NCI-H1930 (cell line): Measurements from ENCODE around the gene NARS2.

Experiments used
- DNase-seq, 2 experiments: peaks; one replicate each; lab custom pipeline; 2025; lab: John Stamatoyannopoulos, UW

The NARS2 gene

DNA sequence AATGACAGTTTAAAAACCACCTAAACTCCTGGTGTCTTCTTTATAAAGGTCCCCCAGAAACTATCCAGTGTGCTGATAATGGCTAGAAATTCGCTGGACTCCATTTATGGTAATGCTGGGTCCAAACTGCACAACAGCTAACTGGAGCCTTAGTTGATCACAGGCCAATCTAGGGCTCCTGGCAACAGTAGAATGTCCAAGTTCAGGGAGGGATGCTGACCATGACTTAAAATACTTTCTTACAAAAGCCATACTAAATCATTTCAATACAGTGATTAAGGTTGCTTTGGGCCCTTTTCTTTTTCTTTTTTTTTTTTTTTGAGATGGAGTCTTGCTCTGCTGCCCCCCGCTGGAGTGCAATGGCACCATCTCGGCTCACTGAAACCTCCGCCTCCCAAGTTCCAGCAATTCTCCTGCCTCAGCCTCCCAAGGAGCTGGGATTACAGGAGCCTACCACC is 142.6 kb downstream of the NARS2 start:
- DNase-seq = no peak

DNA sequence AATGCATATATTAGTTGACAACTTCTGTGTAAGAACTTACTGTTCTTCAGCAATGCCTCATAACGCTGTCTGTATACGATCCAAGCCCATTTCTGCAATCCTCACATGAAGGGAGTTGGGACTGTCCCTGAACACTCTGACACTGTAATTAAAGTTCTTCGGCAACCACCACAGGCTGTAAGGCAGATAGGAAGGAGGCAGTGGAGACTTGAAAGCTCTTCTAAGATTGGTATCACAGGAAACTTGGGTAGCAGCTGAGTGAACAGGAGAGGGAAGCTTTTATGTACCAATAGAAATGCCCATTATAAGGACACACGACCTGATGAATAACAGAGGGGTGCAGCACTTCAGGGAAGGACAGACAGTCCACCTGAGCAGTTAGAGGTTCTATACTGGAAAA is 145.0 kb downstream of the NARS2 start:
- no peak for DNase-seq

DNA sequence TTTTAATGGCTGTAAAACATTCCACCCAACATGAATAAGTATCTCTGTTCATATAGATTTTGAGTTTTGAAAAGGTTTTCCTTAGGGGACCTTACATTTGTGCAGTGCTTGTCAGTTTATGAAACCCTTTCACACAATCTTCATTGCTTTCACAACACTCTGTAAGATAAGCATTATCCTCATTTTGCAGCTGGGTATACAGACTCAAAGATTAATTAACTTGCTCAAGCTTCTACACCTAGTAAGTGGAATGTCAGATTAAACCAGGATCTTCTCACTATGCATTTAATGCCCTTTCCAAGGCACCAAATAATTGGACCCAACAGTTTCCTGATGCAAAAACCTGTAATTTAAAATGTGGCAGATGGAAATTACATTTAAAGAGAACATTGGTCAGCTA is 145.5 kb downstream of the NARS2 start:
- no peak for DNase-seq

DNA sequence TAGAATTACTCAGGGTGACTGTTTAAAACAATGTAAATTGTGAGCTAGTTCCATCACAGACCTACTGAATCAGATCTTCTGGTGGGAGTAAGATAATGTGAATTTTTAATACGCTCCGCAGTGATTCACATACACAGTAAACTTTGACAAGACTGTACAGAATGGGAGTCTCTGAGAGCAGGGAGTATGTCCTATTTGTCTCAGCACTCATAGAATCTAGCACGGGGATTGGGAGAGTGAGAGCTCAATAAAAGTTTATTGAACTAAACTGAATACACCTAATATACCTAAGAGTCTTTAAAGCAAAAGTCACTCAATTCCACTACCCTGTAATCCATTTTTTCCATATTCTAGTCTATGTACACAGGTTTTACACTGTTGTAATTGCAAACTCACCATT is 145.9 kb downstream of the NARS2 start:
- DNase-seq = no peak

DNA sequence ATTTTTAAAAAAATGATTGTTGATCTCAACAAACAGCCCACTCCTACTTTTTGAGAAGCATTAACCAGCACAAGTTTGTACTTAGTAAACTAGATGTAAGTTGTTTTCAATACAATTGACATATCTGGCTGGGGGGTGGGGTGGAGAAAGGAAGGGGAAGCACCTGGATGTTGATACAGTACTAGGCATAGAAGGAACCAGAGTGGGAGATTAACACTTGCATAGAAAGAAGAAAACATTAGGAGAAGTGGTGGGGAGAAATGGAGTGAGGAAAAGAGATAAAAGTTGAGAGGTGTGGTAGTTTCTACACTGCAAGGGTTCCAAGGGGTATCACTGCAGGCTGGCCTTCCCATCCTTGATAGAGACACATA is 146.4 kb downstream of the NARS2 start:
- no peak for DNase-seq

DNA sequence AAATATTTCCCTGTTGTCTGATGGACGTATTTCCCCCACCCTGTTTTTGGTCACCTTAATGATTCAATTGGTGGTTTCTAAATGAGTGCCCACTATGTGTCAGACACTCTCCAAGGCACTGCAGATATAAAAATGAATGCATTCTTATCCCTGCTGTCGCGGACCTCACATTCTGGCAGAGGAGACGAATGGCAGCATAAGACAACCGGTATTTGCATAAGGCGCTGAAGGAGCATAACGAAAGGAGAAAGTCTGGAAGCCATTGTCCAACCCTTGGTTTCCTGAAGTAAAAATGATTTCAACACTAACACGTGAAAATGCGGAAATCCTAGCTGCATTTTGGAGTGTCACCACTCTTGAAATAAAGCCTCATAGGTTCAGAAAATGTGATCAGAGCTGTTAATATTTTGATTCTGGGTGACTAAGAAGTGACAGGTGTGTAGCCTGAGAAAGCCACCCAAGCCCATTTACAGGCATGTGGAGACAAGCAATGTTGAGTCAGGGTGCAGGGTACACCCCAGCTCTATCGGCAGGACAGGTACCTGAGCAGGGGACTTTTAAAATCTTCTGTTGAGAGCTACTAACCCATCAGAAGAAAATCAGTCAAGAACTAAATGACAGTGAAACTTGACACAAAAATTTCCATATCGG is 146.9 kb downstream of the NARS2 start:
- no peak for DNase-seq

DNA sequence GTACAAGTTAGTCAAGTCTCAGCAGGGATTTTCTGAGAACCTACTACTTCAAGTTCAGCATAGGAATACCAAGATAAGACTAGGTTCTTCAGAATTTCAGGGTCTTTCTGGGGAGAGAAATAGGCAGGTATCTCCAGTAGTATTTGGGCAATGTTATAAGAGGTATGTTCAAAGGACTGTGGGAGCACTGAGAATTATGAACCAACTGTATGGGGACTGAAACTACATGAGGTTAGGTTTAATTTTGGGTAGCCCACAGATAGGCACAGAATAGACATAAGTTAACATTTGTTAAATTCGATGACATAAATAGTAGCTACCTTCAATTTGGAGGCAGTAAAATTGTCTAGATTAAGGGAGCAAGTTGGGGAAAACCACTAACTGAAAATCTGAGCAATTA is 147.8 kb downstream of the NARS2 start:
- DNase-seq = no peak

DNA sequence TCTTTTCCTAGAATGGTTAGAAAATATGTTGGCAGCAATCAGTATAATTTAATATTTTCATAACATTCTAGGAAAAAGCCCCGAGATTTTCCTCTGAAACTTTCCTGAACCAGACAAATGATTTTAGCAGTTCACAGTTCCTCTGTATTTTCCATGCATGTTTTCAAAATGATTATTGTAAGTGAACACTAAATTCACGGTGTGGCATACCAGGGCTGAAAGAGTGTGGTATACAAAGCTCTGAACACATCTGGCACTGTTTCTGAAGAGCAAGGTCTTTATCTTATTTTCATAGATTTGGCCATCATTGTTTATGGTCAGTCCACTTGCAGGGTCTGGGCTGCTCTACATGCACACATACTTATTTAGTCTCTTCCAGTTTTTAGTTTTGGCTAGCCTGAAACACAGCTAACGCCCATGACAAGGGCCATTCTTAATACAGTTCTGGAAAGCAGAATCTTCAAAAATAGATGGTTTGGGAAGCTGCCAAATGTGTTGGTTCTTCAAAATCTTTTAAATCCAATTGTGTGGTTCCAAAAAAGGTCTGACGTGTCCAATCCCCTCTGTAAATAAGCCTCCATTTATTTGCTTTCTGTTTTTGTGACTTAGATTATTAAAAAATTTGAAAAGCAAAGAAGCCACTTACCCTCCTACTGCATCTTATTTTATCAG is 149.1 kb downstream of the NARS2 start:
- no peak for DNase-seq

DNA sequence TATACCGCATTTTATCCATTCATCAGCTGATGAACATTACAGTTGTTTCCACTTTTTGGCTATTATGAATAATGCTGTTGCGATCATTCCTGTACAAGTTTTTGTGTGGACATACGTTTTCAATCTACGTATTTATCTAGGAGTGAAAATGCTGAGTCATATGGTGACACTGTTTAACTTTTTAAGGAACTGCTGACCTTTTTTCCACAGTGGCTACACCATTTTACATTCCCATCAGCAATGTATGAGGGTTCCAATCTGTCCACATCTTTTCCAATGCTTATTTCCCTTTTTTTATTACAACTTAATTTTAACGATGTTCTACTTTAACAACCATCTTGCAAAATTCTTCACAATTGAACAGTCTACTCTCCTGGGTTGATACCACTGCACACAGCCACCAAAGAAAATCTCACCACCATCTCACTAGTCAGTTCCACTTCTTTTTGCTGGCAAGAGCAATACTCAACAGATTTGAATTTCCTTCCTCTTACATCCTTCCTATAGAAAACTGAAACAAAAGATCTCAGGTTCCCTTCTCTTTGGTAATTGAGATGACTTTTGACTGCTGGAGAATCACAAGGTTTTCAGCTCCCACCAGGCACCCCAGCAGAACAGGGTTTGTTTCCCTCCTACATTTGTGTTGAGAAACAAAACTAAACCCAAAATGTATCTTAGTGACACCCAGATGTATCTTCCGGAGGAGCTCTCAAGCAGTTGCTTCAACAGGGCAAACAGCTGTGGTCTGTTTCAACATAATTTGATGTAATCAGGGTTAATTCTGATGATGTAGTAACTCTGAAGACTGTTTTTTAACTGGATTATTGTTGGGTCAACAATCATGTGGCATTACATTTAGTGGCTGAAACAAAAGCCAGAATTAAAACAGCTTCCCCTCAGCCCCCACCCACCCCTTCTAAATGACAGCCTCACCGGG is 150.1 kb downstream of the NARS2 start:
- no peak for DNase-seq

DNA sequence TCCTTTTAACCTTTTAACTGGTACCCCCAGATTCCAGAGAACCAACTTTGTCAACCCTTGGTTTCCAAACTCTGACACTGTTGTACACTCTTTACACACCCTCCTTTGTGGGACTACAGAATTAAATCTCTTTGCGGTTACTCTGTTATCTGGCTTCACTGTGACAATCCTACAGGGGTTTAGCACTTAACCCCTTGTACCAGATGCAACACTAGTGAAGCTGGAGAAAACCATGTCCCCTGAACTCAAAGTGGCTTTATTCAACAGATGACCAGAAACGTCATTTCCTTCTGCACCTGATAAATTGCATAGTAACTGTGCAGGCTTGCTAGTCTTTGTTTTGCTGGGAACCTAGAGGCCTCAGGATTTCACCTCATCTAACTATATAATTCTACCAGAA is 151.4 kb downstream of the NARS2 start:
- no peak for DNase-seq

DNA sequence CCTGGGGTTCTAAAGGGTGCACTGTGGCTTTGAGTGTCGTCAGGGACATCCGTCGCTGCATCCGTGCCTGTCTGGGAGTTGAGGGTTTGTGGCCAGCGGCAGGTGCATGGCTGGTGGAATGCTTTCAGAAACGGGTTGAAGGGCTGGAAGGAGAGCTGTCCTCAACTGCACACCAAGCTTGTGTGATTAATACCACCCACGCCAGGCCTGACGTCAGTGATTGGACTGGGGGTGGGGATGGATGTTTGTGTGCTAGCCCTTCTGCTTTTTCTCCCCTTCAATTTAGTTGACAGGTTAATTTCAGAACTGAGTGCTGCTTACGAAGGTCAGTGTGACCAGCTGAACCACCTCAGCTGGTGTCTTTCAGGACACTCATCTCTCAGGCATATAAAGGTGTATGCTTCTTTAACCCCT is 153.9 kb downstream of the NARS2 start:
- no peak for DNase-seq

DNA sequence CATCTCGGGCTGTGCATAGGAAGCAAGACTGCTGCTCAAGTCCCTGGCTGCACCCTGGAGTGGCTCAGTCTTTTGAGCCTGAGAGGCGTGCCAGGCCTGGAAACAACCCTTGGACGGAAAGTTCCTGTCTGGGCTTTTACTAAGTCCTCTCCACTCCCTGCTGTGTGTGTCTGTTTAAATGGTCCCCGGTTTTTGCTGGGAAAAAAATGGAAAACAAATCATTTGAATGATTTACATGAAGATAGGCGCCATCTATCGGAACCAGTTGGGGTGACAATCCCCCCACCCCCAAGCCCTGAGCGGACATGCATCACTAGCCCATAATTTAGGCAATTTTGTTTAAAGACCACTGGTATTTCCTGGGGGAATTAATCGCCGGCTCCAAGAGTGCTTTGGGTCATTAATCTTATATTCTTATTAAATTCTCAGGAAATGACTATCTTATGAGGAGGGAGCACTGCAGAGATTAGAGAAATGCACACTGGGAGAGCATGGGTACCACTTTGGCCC is 154.4 kb downstream of the NARS2 start:
- DNase-seq = peak; percentile 21 to 27

DNA sequence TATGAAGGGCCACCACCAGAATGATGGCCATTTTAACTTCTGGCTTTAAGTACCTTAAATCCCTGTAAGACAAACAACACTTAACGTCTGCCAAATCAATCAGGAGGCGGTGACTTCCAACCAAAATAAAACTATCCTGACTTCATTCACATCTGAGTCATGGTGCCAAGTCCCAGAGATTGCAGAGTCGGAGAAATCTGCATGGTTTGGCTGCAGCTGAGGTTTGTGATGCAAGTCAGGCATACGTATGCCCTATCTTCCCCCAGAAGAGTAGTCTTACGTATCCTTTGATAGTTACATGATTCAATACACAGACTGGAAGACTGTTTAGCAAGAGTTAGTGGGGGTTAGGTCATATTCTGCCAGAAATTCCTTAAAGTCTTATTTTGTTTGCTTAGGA is 155.3 kb downstream of the NARS2 start:
- no peak for DNase-seq

DNA sequence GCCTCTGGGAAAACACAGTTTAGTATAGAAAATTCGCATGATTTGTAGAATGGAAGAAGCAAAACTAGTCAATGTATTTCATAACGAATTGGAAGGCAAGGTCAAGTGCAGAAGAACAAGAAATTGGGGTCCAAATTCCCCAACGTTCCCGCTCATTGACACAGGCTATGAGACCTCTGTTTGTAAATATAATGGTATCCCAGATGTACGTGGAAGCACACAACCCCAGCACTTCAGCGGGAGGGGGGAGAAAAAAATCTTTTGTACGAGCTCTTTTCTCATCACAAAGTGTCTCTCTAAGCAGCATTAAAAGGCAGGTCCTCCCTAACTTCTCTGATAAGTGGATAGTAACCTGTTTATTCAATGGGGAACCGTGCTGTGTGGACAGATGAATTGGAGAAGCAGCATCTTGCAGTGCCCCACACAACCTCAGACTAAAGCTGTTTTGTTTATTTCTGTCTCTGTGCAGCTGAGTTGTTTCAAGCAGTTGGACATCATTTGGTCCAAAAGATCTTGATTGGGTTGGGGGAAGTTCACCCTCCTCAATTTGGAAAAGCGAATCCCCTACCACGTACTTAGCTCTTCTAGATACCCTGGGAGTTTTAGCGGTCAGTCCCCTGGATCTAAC is 156.0 kb downstream of the NARS2 start:
- no peak for DNase-seq

DNA sequence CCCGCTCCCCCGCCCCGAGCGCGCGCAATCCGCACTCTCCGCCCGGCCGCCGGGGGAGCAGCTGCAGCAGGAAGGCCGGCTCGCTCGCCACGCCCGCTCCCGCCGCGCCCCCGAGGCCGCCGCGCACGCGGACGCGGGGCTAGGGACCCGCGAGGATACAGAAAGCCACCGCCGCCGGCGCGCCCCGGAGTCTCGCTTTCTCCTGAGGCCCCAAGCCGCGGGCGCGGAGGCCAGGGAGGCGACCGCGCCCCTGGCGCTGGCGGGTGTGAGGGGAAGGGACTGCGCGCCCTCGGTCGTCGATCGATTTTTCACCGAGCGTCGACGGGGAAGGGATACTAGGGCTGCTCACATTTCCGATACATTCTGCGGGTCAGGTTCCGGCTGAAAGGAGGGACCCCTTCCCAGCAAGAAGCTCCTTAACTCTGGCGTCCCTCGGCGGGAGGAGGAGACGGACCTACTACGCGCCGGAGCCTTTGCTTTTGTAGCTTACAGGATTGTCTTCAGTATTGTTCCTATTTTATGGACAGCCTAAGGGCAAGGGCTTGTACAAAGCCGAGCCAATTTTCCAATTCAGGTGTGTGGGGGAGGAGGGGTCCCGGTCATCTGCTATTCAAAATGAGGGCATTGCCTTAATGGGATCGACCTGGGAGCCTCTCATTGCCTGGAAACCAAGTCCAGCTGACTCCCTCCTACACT is 156.6 kb downstream of the NARS2 start:
- DNase-seq = peak; percentile 78 to 87

DNA sequence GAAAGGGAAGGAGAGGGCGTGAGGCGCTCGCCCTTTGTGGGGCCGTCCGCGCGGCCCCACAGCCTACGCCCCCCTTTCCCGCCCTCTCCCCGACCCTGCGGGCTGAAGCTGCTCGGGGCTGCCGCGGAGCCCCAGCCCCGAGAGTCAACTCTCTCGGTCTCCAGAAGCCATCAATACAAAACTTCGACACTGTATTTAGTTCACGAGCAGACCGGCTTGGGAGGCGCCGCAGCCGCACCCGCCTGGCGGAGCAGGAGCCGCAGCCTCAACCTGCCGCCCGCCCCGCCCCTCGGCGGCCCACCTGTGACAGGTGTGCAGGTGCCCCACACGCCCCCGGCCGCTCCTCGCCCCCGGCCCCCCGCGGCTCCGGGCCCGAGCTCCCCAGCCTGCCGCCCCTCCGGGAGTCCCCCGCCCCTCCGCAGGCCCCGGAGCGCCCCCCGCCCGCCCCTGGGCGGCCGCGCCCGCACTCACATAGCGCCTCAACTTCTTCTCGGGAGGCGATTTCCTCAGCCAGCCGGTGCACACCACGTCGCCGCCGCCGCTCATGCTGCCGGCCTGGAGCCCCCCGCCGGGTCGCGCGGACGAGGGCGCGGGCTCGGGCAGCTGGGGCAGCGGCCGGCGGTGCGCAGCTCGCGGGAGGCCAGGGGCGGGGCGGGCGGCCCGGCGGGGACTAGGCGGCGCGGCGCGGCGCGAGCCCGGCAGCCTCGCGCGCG is 157.3 kb downstream of the NARS2 start, which contains the start of gene GAB2:
TSS of gene GAB2 (minus strand) at position 646 of the 713 bp plus-strand sequence. CDS start at position 546, 100 bp downstream.
- no peak for DNase-seq

DNA sequence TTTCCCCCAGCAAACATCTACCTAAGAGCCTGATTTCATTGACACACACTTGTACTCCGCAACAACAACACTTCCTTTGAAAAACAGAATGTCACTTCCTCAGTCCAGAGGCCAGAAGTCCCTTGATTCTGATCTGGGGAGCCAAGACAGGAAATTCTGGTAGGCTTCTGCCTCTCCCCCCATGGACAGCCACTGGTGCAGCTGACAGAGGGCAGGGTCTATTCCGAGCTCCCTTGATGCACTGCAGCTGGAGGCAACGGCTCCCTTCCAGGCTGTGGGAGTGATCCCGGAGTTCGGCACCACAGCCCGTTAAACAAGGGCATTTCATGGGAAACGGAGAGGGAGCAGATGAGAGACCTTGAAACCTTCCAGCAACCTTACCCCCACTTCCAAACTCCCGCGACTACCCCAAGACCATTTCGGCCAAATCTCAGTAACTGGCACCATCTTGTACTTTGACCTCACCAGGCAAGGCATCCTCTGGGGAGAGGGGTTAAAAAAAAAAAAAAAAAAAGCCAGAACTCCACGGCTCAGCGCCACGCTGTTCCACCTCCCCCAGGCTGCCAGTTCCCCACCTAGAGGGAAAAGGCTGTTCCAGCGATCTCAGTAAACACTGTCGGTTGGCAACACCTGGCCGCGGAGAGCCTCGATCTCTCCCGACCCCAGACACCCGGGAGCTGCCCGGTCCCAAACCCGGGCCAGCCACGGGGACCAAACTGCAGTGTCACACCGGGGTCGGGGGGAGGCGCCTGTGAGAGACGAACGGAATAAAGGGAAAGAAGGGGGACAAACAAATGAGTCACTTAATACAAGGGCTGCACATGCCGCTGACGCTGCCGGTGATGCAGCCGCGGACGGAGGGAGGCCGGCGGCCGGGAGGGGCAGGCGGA is 158.1 kb downstream of the NARS2 start:
- peak; percentile 54 to 69 for DNase-seq

DNA sequence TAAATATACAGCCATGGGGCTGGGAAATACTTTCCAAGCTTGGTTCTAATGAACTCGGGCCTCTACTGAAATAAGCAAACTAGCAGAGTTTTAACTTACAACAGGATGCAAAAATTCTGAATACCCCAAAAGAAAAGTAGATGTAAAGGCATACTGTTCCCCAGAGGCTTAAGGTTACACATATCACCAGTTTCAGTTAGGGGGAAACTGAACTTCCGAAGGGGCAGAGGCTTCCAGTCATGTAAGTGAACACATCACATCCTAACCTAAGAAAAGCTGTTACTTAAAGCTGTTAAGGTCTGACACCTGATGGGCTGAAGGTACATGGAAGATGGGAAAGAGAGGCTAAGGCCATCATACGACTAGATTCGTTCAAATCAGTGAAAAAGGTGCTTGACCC is 159.3 kb downstream of the NARS2 start:
- DNase-seq = no peak

DNA sequence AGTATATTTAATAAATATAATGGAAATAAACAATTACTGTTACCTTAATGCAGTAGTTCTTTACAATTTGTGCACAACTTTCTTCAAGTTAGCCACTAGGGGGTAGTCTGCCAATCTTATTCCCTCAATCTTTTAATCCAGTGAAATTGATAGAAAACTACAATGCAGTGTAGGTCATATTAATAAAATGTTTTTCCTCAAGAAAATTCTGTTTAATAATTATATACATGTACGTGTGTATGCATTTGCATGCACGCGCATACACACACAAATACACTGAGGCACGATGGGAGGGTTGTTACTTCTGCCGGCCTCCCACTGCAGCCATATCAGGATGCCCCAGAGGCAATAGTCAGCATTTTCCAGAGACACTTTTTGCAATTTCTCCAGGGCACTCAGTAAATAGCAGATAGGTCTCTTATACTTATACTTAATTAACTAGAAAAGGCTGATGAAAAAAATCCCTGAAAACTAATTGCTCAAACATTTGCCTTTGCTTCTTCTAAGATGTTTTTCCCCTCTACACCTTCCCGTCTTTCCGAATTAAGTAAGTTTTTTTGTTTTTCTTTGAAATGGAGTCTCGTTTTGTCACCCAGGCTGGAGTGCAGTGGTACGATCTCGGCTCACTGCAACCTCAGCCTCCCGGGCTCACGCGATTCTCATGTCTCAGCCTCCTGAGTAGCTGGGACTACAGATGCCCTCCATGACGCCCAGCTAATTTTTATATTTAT is 160.2 kb downstream of the NARS2 start:
- DNase-seq = no peak
